AG09309 (cell line): ENCODE data around the gene SLC30A10.
"Not testable (repeated sequence)": the region's sequence is repeated elsewhere in the genome, so short reads cannot be mapped to it uniquely, and the experiment has no call there.

Source experiments
- DNase-seq: peaks from one replicate; pipeline ENCODE4 v3.0.0-alpha.2; 2010; ENCODE audit warnings: low read depth
- H3K4me3 ChIP-seq: 2 replicates; pipeline ENCODE4 v1.5.1; 2011; ENCODE audit warnings: mild to moderate bottlenecking, low read depth, low read length, moderate library complexity; ENCODE audit not compliant: control insufficient read depth
- CTCF ChIP-seq: IDR thresholded peaks from 2 replicates; pipeline ENCODE4 v1.5.1; 2011; ENCODE audit warnings: mild to moderate bottlenecking, low read depth, low read length, inconsistent platforms; ENCODE audit not compliant: insufficient read depth, control insufficient read depth; ENCODE audit errors: missing control alignments

SLC30A10 gene

GRCh38 chr1:219945795-219946194, 17.4 kb upstream of the SLC30A10 start:
- no peak for DNase-seq
- H3K4me3 ChIP-seq, result no peak overlapping the region
- no peak for TF ChIP-seq CTCF

GRCh38 chr1:219941179-219942118, 13.1 kb upstream of the SLC30A10 start:
- TF ChIP-seq CTCF, result no peak
- DNase-seq, result no peak
- H3K4me3 ChIP-seq, result no peak overlapping the region

- no peak for DNase-seq
- no peak for TF ChIP-seq CTCF
These were observed 12.3 kb upstream of the SLC30A10 start for GRCh38 chr1:219940707-219941106.

GRCh38 chr1:219938706-219939105, 10.3 kb upstream of the SLC30A10 start:
- DNase-seq, result peak; percentile 20
- TF ChIP-seq CTCF, result no peak
- no peak overlapping the region for H3K4me3 ChIP-seq

More at GRCh38 chr1:219940707-219941106, 12.3 kb upstream of the SLC30A10 start:
- H3K4me3 ChIP-seq, result no peak overlapping the region

GRCh38 chr1:219933763-219934162, 5.4 kb upstream of the SLC30A10 start:
- not testable (repeated sequence) for DNase-seq, H3K4me3 ChIP-seq

GRCh38 chr1:219931033-219931432, 2.7 kb upstream of the SLC30A10 start:
- H3K4me3 ChIP-seq, result no peak overlapping the region
- no peak for TF ChIP-seq CTCF
- no peak for DNase-seq

GRCh38 chr1:219928791-219929118, 398 bp upstream of the SLC30A10 start:
- no peak overlapping the region for H3K4me3 ChIP-seq
- no peak for DNase-seq
- no peak for TF ChIP-seq CTCF
